ENCODE measurements around the gene KLF12. TPM values are rescaled to one million over a fixed set of nuclear protein-coding genes. Genes with fewer than 3 reads are reported as not detected.

The KLF12 gene
- total RNA-seq, 2 donors from 2014 or later: 2.8 to 9.7 TPM

DNA sequence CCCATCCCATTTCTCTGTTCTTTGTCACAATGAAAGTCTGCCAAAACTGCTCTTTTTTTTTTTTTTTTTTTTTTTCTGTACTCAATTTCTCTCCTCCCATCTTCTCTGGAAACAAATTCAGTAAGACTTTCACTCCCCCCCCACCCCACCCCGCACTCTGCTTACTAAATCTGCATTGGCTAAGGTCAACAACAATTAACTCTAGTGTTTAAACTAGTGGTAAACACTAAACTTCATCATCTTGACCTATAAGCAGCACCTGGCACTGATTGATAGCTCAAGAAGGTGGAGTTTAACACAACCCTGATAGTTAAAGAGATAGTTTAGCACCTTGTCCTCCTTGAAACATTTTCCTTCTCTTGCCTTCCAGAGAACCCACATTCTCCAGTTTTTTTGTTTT is 14.1 kb upstream of the KLF12 start:
- intact Hi-C loops (cut with DNase I): no loop called here
- no peak for DNase-seq (ENCODE audit: low spot score)
- TF ChIP-seq POLR2A (IDR thresholded peaks at IDR 0.05) (no peak), POLR2AphosphoS5 (IDR thresholded peaks at IDR 0.05) (no peak)
- TF ChIP-seq, protein P1, sequence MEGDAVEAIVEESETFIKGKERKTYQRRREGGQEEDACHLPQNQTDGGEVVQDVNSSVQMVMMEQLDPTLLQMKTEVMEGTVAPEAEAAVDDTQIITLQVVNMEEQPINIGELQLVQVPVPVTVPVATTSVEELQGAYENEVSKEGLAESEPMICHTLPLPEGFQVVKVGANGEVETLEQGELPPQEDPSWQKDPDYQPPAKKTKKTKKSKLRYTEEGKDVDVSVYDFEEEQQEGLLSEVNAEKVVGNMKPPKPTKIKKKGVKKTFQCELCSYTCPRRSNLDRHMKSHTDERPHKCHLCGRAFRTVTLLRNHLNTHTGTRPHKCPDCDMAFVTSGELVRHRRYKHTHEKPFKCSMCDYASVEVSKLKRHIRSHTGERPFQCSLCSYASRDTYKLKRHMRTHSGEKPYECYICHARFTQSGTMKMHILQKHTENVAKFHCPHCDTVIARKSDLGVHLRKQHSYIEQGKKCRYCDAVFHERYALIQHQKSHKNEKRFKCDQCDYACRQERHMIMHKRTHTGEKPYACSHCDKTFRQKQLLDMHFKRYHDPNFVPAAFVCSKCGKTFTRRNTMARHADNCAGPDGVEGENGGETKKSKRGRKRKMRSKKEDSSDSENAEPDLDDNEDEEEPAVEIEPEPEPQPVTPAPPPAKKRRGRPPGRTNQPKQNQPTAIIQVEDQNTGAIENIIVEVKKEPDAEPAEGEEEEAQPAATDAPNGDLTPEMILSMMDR (IDR thresholded peaks at IDR 0.05): no peak

DNA sequence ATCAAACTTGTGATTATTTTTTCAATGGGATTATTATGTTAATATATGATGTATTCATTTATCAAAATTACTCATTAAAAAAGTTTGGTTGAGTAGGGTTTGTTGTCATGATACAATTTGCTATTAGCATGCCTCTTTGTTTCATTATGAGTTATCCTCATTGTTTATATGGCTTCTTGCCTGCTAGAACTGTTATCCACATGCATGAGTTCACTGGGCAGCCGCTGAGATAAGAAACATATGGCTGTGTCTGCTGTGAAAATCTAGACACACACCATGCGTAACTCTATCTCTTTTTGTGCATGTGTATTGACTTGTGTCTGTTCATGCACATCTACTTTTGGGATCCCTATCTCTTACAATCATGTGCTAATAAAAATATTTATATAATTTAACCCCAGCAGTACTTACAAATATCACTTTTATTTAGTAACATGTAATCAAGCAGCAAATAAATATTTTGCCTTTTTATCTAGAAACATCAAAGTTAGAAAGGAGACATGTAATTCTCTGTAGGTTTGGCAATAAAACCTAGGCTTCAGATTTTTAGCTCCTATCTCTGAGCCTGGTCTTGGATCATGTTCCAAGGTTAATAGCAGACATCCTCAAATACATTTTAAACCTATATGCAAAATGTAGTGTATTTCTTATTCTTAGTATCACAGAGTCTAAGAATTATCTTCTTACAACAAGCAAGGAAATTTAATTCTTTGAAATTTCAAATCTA is 11.2 kb upstream of the KLF12 start:
- Histone ChIP-seq H3K36me3 (no peaks in the 10 kb centered on the region), H3K4me1 (replicated peaks) (no peaks in the 10 kb centered on the region), H3K4me3 (no peak overlapping the region), H3K9me3 (no peaks in the 10 kb centered on the region), H3K27ac (no peak overlapping the region), H3K27me3 (replicated peaks; ENCODE audit: insufficient read depth) (no peaks in the 10 kb centered on the region)
- TF ChIP-seq POLR2A (IDR thresholded peaks at IDR 0.05): no peak
- TF ChIP-seq POLR2AphosphoS5 (IDR thresholded peaks at IDR 0.05): no peak
- TF ChIP-seq, protein P1 (IDR thresholded peaks at IDR 0.05): no peak
- DNase-seq (ENCODE audit: low spot score): no peak
- intact Hi-C loops (cut with DNase I): no loop called here
- 34% methylated on average over 2 of the region's 2 CpGs for WGBS

More for the DNA sequence above, 14.1 kb upstream of the KLF12 start:
- no peaks in the 10 kb centered on the region for H3K4me1 ChIP-seq (replicated peaks)
- no peaks in the 10 kb centered on the region for H3K27me3 ChIP-seq (replicated peaks; ENCODE audit: insufficient read depth)
- H3K9me3 ChIP-seq: no peaks in the 10 kb centered on the region
- WGBS: 52% methylated on average over 1 of the region's 1 CpG
- no peak overlapping the region for H3K4me3 ChIP-seq
- no peak overlapping the region for H3K27ac ChIP-seq
- H3K36me3 ChIP-seq: no peaks in the 10 kb centered on the region

DNA sequence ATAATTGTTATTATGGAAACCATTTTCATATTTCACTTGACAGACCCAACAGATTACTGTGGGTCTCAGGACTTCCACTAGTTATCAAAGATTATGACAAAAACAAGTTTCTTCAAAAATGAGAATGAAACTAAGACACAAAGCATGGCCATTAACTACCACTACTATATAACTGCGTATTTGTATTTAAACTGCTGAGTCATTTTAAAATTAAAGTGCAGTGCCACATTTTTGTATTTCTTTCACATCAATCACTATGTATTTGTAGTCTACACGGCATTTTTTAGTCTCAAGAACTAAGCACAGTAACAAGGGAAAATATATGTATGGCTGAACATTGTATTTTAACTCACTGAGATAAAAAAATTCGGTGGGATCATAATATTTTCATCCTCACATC is 10.1 kb upstream of the KLF12 start:
- Histone ChIP-seq H3K4me1 (replicated peaks) (no peaks in the 10 kb centered on the region), H3K36me3 (no peaks in the 10 kb centered on the region), H3K27me3 (replicated peaks; ENCODE audit: insufficient read depth) (no peaks in the 10 kb centered on the region), H3K27ac (no peak overlapping the region), H3K4me3 (no peak overlapping the region), H3K9me3 (no peaks in the 10 kb centered on the region)
- WGBS: 89% methylated on average over 3 of the region's 3 CpGs
- TF ChIP-seq, protein P1 (IDR thresholded peaks at IDR 0.05): no peak
- TF ChIP-seq POLR2AphosphoS5 (IDR thresholded peaks at IDR 0.05): no peak
- no peak for TF ChIP-seq POLR2A (IDR thresholded peaks at IDR 0.05)
- intact Hi-C loops (cut with DNase I): no loop called here
- DNase-seq (ENCODE audit: low spot score): no peak

DNA sequence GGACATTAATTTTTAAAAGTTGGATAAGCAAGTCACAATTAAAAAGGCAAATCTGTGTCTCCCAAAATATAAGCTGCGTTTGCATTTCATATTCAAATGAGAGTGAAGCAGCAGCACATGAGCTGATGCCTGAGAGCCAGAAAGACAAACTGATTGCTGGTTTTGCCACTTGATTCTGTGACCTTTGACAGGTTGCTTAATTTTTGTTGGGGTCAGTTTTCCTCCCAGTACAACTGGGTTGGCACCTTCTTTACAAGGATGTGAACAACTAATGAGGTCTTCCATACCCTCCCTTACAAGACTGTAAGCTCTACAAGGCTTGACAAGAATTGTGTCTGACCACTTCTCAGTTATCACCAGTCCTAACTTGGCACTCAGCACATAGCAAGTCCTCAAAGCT is 8.1 kb upstream of the KLF12 start:
- DNase-seq (ENCODE audit: low spot score): no peak
- intact Hi-C loops (cut with DNase I): no loop called here
- 97% methylated on average over 1 of the region's 1 CpG for WGBS

More for the DNA sequence above, 8.1 kb upstream of the KLF12 start:
- no peaks in the 10 kb centered on the region for H3K36me3 ChIP-seq
- H3K4me3 ChIP-seq: no peak overlapping the region
- H3K4me1 ChIP-seq (replicated peaks): no peaks in the 10 kb centered on the region
- H3K27me3 ChIP-seq (replicated peaks; ENCODE audit: insufficient read depth): no peaks in the 10 kb centered on the region
- TF ChIP-seq POLR2A (IDR thresholded peaks at IDR 0.05): no peak
- TF ChIP-seq, protein P1 (IDR thresholded peaks at IDR 0.05): no peak
- no peak for TF ChIP-seq POLR2AphosphoS5 (IDR thresholded peaks at IDR 0.05)
- no peaks in the 10 kb centered on the region for H3K9me3 ChIP-seq
- H3K27ac ChIP-seq: no peak overlapping the region
